OCI-LY1 (cell line): ENCODE data around the gene PLEKHG4B.

Source experiments
- CTCF ChIP-seq: fragments of 200-600 bp; sonication (generic), shearing (Covaris generic); IDR thresholded peaks from 2 replicates; pipeline ENCODE4 v1.5.1; 2017; ENCODE audit warnings: mild to moderate bottlenecking, antibody characterized with exemption, low read length, moderate library complexity, mixed read lengths
- EZH2 ChIP-seq: fragments of 200-600 bp; sonication (generic), shearing (Covaris generic); IDR thresholded peaks from 2 replicates; pipeline ENCODE4 v1.8.0; 2017; ENCODE audit warnings: borderline replicate concordance, mixed run types, mild to moderate bottlenecking, antibody characterized with exemption, low read length, moderate library complexity, mixed read lengths

GRCh38 chr5:199950-200645 lies 108.1 kb downstream of the PLEKHG4B start:
- TF ChIP-seq EZH2, result no peak
- no peak for TF ChIP-seq CTCF
